ENCODE measurements around the gene CHAF1A.

The CHAF1A gene, protein sequence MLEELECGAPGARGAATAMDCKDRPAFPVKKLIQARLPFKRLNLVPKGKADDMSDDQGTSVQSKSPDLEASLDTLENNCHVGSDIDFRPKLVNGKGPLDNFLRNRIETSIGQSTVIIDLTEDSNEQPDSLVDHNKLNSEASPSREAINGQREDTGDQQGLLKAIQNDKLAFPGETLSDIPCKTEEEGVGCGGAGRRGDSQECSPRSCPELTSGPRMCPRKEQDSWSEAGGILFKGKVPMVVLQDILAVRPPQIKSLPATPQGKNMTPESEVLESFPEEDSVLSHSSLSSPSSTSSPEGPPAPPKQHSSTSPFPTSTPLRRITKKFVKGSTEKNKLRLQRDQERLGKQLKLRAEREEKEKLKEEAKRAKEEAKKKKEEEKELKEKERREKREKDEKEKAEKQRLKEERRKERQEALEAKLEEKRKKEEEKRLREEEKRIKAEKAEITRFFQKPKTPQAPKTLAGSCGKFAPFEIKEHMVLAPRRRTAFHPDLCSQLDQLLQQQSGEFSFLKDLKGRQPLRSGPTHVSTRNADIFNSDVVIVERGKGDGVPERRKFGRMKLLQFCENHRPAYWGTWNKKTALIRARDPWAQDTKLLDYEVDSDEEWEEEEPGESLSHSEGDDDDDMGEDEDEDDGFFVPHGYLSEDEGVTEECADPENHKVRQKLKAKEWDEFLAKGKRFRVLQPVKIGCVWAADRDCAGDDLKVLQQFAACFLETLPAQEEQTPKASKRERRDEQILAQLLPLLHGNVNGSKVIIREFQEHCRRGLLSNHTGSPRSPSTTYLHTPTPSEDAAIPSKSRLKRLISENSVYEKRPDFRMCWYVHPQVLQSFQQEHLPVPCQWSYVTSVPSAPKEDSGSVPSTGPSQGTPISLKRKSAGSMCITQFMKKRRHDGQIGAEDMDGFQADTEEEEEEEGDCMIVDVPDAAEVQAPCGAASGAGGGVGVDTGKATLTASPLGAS
- total RNA-seq = 5.7 to 55.8 (median 19.1) reads per million in 17 experiments

GRCh38 chr19:4402171-4403004, at the start of gene CHAF1A:
TSS of gene CHAF1A (plus strand) at chr19:4402640. CDS start at chr19:4402763, 123 bp downstream.
- DNase-seq = peak; percentile 100

DNA sequence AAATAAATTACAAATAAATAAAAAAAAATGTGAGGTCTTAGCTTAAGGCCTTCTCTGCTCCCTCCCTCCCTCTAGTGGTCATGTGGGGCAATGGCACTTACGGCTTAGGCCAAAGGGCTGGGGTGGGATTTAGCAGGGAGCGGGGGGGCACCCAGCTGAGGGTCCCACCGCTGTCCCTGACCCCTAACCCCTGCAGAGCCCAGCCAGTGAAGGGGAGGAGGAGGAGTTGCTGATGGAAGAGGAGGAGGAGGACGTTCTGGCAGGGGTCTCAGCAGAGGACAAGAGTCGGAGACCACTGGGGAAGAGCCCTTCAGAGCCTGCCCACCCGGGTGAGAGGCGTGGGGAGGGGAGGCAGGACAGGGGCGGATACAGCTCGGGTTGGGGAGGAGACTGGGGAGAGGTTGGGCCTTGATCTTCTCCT, 49.7 kb upstream of the CHAF1A start:
- DNase-seq = peak; percentile 64 to 80 (median 72)

DNA sequence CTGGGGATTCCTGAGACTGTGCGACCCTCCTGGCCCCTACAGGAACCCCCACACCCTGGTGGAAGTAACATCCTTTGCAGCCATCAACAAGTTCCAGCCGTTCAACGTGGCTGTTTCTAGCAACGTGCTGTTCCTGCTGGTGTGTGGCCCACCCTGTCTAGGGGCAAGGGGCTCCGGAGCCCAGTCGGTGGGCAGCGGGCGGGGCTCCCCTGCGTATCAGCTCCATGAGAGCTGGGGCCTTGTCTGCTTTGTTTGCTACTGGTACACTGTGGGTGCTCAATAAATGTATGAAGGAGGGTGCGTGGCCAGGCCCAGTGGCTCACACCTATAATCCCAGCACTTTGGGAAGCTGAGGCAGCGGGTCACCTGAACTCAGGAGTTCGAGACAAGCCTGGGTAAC, 48.2 kb upstream of the CHAF1A start:
- DNase-seq = no peak

GRCh38 chr19:4354897-4355296, 47.5 kb upstream of the CHAF1A start:
- DNase-seq = no peak

DNA sequence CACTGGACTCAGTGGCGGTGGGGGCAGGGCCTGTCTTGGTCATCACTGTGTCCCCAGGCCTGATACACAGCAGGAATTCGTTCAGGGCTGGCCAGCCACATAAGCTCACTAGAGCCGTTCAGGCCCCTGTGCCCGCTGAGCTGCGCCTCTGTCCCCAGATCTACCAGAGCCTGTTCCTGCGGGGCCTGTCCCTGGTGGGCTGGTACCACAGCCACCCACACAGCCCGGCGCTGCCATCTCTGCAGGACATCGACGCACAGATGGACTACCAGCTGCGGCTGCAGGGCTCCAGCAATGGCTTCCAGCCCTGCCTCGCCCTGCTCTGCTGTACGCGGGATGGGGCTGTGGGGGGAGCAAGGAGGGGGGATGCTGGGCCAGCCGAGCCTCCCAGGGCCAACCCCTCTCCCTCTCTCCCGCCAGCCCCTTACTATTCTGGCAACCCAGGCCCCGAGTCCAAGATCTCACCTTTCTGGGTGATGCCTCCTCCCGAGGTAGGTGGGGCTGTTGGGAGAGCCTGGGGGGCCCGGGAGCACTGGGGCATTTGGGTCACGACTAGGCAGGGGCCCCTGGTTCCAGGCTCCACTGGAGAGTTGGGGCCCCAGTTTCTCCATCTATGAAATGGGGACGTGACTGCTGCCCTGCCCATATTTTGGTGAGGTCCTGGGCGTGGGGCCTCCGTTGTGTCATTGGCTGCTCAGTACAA, 45.2 kb upstream of the CHAF1A start:
- no peak for DNase-seq

DNA sequence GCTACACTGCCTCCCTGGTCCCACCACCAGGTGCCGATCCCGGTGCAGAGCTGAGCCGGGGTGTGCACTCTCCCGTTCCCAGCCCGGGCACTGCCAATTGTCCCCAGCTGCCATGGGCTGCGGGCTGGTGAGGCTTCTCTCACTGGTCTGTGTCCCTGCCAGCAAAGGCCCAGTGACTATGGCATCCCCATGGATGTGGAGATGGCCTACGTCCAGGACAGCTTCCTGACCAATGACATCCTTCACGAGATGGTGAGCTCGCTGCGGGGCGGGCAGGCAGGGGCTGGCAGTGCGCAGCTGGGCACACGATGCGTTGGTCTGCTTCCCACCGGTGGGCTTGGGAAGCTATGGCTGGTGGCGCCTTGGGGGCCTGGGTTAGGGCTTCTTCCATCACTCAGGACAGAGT, 44.5 kb upstream of the CHAF1A start:
- no peak for DNase-seq

DNA sequence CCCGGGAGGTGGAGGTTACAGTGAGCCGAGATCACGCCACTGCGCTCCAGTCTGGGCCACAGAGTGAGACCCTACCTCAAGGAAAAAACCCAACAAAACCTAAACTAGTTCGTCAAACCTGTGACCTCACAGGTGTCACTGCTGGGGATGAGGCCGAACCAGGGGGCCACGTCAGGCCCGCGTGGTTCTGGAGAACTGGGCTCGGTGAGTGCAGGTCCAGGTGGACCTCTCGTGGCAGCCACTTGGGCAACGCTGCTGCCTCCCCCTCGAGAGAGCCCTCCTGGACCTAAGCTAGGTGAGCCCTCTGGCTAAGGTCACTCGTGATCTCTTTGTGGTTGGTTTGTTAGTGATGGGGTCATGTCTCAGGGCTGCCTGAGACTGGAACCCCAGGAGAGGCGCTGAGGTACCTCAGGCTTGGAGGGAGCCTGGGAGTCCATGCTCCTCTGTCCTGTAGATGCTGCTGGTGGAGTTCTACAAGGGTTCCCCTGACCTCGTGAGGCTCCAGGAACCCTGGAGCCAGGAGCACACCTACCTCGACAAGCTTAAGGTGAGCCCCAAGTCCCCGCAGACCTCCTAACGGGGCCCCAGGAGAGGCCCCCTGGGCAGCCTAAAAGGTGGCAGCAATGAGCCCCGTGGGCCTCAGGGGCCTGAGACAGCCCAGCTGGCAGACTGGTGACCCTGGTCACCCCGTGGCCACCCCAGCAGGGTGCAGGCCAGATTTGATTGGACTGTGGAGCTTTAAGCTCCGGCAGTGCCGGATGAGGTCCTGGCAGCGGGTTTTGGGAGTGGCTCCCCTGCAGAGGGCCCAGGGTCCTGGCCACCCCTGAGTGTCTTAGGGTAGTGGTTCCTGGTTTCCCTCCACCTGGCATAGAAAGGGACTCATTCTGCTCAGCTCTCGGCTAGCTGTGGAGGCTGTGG, 43.5 kb upstream of the CHAF1A start:
- DNase-seq = no peak

DNA sequence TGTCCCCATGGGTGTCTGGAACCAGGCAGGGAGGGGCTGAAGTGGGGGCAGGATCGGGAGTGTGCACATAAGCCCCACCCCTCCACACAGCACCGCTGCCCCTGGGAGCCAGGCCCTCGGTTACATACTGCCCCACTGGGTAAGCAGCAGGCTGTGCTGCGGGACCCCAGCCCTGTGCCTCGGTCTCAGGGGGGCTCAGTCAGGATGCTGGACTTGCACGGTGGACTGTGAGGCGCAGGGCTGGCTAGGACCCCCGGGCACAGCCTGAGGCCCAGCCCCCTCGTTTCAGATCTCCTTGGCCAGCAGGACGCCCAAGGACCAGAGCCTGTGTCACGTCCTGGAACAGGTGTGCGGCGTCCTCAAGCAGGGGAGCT, 42.8 kb upstream of the CHAF1A start:
- no peak for DNase-seq

DNA sequence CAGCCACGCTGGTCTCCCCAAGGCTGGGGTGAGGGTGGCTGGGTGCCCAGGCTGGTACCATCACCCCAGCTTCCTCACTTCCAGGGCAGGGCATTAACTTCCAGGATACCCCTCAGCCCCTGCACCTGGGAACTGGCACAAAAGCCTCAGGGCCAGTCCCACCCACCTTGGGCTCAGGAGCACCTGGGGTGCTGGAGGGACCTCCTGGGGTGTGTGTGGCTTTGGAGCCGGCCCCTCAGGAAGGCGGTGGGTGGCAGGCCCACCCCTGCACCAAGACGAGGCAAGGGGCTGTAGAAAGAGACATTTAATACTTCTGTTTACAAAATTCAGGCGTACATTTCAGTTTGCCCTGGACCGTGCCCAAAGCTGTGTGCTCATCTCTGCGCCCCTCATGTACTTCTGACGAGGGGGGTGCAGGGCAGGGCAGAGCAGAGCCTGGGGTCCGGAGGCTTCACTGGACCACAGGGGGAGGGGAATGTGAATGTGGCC, 42.3 kb upstream of the CHAF1A start:
- DNase-seq = no peak

GRCh38 chr19:4360641-4361151, 41.7 kb upstream of the CHAF1A start:
- no peak for DNase-seq

- no peak for DNase-seq
Measured at GRCh38 chr19:4361152-4362046, 41.0 kb upstream of the CHAF1A start.

GRCh38 chr19:4362101-4362828, 40.2 kb upstream of the CHAF1A start:
- DNase-seq = no peak

DNA sequence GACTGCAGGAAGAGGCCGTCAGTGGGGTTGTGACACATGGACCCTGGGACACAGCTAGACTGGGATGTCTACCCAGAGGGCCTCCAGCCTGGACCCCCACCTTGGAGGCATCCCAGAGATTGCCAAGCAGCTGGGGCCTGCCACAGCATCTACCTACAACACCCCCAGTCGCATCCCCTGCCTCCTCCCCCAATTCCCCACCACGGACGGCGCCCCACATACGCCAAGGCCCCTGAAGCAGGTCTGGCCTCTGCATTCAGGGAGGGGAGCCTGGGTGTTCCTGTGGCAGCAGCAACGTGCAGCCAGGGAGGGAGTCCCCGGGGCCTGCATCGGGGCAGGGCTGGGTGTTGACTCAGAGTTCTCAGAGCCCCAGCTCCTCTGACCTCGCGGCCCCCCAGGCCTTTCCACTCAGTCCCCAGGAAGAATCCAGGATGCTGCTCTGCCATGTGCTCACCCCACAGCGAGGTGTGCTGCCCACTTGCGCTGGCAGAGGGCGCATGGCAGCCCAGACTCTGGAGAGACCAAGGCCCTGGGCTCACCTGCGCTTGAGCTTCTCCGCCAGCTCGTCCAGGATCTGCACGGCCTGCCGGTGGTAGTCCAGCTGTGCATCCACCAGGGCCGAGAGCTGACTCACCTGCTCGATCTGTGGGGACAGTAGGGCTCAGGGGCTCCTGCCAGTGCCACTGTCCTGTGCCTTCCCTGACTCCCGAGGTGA, 39.5 kb upstream of the CHAF1A start:
- DNase-seq = no peak

GRCh38 chr19:4363571-4364304, 38.7 kb upstream of the CHAF1A start:
- DNase-seq = no peak

- DNase-seq = no peak
Measured at GRCh38 chr19:4365341-4365740, 37.1 kb upstream of the CHAF1A start.

- no peak for DNase-seq
Measured at GRCh38 chr19:4365791-4366665, 36.4 kb upstream of the CHAF1A start.
